ENCODE results near the gene ILF3. TPM values are rescaled to one million over a fixed set of nuclear protein-coding genes. Genes with fewer than 3 reads are reported as not detected.

Gene ILF3
- total RNA-seq, 1 experiment from 2014 or later = 267 TPM

DNA sequence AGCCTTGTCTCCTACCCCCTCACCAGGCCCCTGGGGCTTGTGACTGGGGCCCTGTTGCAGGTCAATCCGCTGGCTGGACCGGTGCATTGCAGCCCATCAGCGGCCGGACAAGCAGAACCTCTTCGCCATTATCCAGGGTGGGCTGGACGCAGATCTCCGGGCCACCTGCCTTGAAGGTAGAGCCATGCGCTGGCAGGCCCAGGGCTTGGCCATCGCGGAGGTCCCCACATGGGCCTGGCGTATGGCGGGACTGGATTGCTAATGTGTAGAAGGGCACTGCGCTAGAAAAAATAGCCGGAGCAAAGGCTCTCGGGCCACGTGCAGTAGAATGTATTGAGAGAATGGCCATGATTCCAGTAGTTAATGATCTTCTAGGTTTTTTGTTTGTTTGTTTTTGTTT is 53.3 kb downstream of the ILF3 start:
- H3K27ac Mint-ChIP-seq (ENCODE audit: unreplicated experiment) = no peak overlapping the region
- intact Hi-C loops (cut with micrococcal nuclease; ENCODE audit: unreplicated experiment) = no loop called here
- TF ChIP-seq, protein P1, sequence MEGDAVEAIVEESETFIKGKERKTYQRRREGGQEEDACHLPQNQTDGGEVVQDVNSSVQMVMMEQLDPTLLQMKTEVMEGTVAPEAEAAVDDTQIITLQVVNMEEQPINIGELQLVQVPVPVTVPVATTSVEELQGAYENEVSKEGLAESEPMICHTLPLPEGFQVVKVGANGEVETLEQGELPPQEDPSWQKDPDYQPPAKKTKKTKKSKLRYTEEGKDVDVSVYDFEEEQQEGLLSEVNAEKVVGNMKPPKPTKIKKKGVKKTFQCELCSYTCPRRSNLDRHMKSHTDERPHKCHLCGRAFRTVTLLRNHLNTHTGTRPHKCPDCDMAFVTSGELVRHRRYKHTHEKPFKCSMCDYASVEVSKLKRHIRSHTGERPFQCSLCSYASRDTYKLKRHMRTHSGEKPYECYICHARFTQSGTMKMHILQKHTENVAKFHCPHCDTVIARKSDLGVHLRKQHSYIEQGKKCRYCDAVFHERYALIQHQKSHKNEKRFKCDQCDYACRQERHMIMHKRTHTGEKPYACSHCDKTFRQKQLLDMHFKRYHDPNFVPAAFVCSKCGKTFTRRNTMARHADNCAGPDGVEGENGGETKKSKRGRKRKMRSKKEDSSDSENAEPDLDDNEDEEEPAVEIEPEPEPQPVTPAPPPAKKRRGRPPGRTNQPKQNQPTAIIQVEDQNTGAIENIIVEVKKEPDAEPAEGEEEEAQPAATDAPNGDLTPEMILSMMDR (IDR thresholded peaks at IDR 0.05; ENCODE audit: unreplicated experiment) = no peak
- no peaks in the 10 kb centered on the region for H3K27me3 Mint-ChIP-seq (ENCODE audit: unreplicated experiment)
- CTCF ChIA-PET = no interaction called here
- BruUV-seq (replicated peaks) = no TSS peak
- no peaks in the 10 kb centered on the region for H3K4me1 Mint-ChIP-seq (ENCODE audit: low read depth, unreplicated experiment)
- no peak overlapping the region for H3K4me3 Mint-ChIP-seq (ENCODE audit: low read depth, unreplicated experiment)
- no peak for DNase-seq
- no peaks in the 10 kb centered on the region for H3K9me3 Mint-ChIP-seq (ENCODE audit: low read depth, unreplicated experiment)
- peaks cover 26% of the 10 kb centered on the region for H3K36me3 Mint-ChIP-seq (ENCODE audit: insufficient read depth, unreplicated experiment)

GRCh38 chr19:10708291-10708690 is 54.1 kb downstream of the ILF3 start:
- TF ChIP-seq, protein P1 (IDR thresholded peaks at IDR 0.05; ENCODE audit: unreplicated experiment) = no peak
- intact Hi-C loops (cut with micrococcal nuclease; ENCODE audit: unreplicated experiment) = no loop called here
- Mint-ChIP-seq H3K36me3 (ENCODE audit: insufficient read depth, unreplicated experiment) (peaks cover 26% of the 10 kb centered on the region), H3K4me1 (ENCODE audit: low read depth, unreplicated experiment) (no peaks in the 10 kb centered on the region), H3K4me3 (ENCODE audit: low read depth, unreplicated experiment) (no peak overlapping the region), H3K9me3 (ENCODE audit: low read depth, unreplicated experiment) (no peaks in the 10 kb centered on the region), H3K27me3 (ENCODE audit: unreplicated experiment) (no peaks in the 10 kb centered on the region), H3K27ac (ENCODE audit: unreplicated experiment) (no peak overlapping the region)
- CTCF ChIA-PET = no interaction called here
- BruUV-seq (replicated peaks) = no TSS peak
- no peak for DNase-seq

DNA sequence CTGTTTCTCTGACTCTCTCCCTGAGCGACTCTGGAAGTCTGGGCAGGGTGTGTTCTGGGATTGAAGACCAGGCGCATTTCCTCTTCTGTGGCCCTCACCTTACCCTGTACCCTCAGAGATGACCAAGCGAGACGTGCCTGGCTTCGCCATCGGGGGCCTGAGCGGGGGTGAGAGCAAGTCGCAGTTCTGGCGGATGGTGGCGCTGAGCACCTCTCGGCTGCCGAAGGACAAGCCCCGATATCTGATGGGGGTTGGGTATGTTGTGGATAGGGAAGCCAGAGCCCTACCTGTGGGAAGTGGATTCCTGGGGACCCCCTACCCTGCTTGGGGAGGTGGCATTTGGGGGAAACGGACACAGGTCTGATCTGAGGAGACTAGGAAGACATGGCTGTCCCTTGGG is 57.9 kb downstream of the ILF3 start:
- intact Hi-C loops (cut with micrococcal nuclease; ENCODE audit: unreplicated experiment) = no loop called here
- no TSS peak for BruUV-seq (replicated peaks)
- no peaks in the 10 kb centered on the region for H3K27me3 Mint-ChIP-seq (ENCODE audit: unreplicated experiment)
- CTCF ChIA-PET = interaction anchor here (0.6 kb wide), 1 partner anchor 11 kb away, joined by 7 read pairs; the partner anchor contains the start of gene QTRT1
- H3K27ac Mint-ChIP-seq (ENCODE audit: unreplicated experiment) = no peak overlapping the region
- peaks cover 21% of the 10 kb centered on the region for H3K36me3 Mint-ChIP-seq (ENCODE audit: insufficient read depth, unreplicated experiment)
- DNase-seq = no peak
- H3K4me3 Mint-ChIP-seq (ENCODE audit: low read depth, unreplicated experiment) = no peak overlapping the region
- H3K4me1 Mint-ChIP-seq (ENCODE audit: low read depth, unreplicated experiment) = peaks cover 5% of the 10 kb centered on the region
- H3K9me3 Mint-ChIP-seq (ENCODE audit: low read depth, unreplicated experiment) = no peaks in the 10 kb centered on the region
- TF ChIP-seq, protein P1 (IDR thresholded peaks at IDR 0.05; ENCODE audit: unreplicated experiment) = no peak

DNA sequence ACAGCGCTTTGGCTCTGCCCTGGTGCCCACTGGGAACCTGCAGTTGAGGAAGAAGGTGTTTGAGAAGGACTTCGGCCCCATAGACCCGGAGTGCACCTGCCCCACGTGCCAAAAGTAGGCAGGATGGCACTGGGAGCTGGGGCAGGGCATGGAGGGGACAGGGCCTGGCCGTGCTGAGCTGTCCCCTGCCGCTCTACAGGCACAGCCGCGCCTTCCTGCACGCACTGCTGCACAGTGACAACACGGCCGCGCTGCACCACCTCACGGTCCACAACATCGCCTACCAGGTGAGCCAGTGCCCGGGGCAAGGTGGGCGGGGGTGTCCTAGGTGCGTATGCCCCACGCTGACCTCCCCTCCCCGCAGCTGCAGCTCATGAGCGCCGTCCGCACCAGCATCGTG is 58.6 kb downstream of the ILF3 start:
- Mint-ChIP-seq H3K36me3 (ENCODE audit: insufficient read depth, unreplicated experiment) (peaks cover 28% of the 10 kb centered on the region), H3K9me3 (ENCODE audit: low read depth, unreplicated experiment) (no peaks in the 10 kb centered on the region), H3K4me3 (ENCODE audit: low read depth, unreplicated experiment) (no peak overlapping the region), H3K4me1 (ENCODE audit: low read depth, unreplicated experiment) (peaks cover 8% of the 10 kb centered on the region), H3K27me3 (ENCODE audit: unreplicated experiment) (no peaks in the 10 kb centered on the region), H3K27ac (ENCODE audit: unreplicated experiment) (no peak overlapping the region)
- CTCF ChIA-PET = interaction anchor here (0.6 kb wide), 1 partner anchor 12 kb away, joined by 7 read pairs; the partner anchor contains the start of gene QTRT1
- intact Hi-C loops (cut with micrococcal nuclease; ENCODE audit: unreplicated experiment) = no loop called here
- TF ChIP-seq, protein P1 (IDR thresholded peaks at IDR 0.05; ENCODE audit: unreplicated experiment) = no peak
- BruUV-seq (replicated peaks) = no TSS peak
- no peak for DNase-seq

Data from Calu3 (cell line).